Measurements from ENCODE around the gene OR2AT4. TPM values are rescaled to one million over a fixed set of nuclear protein-coding genes. Genes with fewer than 3 reads are reported as not detected.
"Not testable (repeated sequence)": the region's sequence is repeated elsewhere in the genome, so short reads cannot be mapped to it uniquely, and the experiment has no call there.

The OR2AT4 gene
- total RNA-seq, 2 donors from 2014 or later: 0.11 TPM; not detected in 1

GRCh38 chr11:75103380-75104026 is 6.8 kb upstream of the OR2AT4 start:
- 82% methylated on average over 5 of the region's 5 CpGs for WGBS
- intact Hi-C loops (cut with DNase I): no loop called here

GRCh38 chr11:75101424-75102128 is 4.9 kb upstream of the OR2AT4 start:
- Histone ChIP-seq H3K9me3 (no peaks in the 10 kb centered on the region), H3K4me3 (no peak overlapping the region), H3K4me1 (replicated peaks) (no peaks in the 10 kb centered on the region), H3K27me3 (replicated peaks; ENCODE audit: insufficient read depth) (no peaks in the 10 kb centered on the region), H3K27ac (no peak overlapping the region), H3K36me3 (no peaks in the 10 kb centered on the region)
- no peak for DNase-seq (ENCODE audit: low spot score)
- no peak for TF ChIP-seq POLR2A (IDR thresholded peaks at IDR 0.05)
- TF ChIP-seq POLR2AphosphoS5 (IDR thresholded peaks at IDR 0.05): no peak
- intact Hi-C loops (cut with DNase I): no loop called here
- WGBS: 82% methylated on average over 8 of the region's 8 CpGs

More at GRCh38 chr11:75103380-75104026, 6.8 kb upstream of the OR2AT4 start:
- no peaks in the 10 kb centered on the region for H3K36me3 ChIP-seq
- H3K4me1 ChIP-seq (replicated peaks): no peaks in the 10 kb centered on the region
- no peaks in the 10 kb centered on the region for H3K27me3 ChIP-seq (replicated peaks; ENCODE audit: insufficient read depth)
- no peak overlapping the region for H3K4me3 ChIP-seq
- no peak for DNase-seq (ENCODE audit: low spot score)
- no peak for TF ChIP-seq CTCF (IDR thresholded peaks at IDR 0.05)
- no peak for TF ChIP-seq POLR2AphosphoS5 (IDR thresholded peaks at IDR 0.05)
- no peak for TF ChIP-seq POLR2A (IDR thresholded peaks at IDR 0.05)
- H3K9me3 ChIP-seq: no peaks in the 10 kb centered on the region
- H3K27ac ChIP-seq: no peak overlapping the region

GRCh38 chr11:75100314-75100713 is 3.6 kb upstream of the OR2AT4 start:
- Histone ChIP-seq H3K4me3 (no peak overlapping the region), H3K9me3 (no peaks in the 10 kb centered on the region), H3K36me3 (no peaks in the 10 kb centered on the region), H3K4me1 (replicated peaks) (no peaks in the 10 kb centered on the region), H3K27me3 (replicated peaks; ENCODE audit: insufficient read depth) (no peaks in the 10 kb centered on the region), H3K27ac (no peak overlapping the region)
- TF ChIP-seq POLR2A (IDR thresholded peaks at IDR 0.05) (no peak), POLR2AphosphoS5 (IDR thresholded peaks at IDR 0.05) (no peak), CTCF (IDR thresholded peaks at IDR 0.05) (no peak)
- intact Hi-C loops (cut with DNase I): no loop called here
- whole genome bisulfite sequencing: 61% methylated on average over 3 of the region's 3 CpGs
- DNase-seq (ENCODE audit: low spot score): no peak

GRCh38 chr11:75099635-75100034 is 3.0 kb upstream of the OR2AT4 start:
- no peak overlapping the region for H3K27ac ChIP-seq
- H3K4me1 ChIP-seq (replicated peaks): no peaks in the 10 kb centered on the region
- no peak for DNase-seq (ENCODE audit: low spot score)
- H3K36me3 ChIP-seq: no peaks in the 10 kb centered on the region
- intact Hi-C loops (cut with DNase I): no loop called here
- TF ChIP-seq POLR2A (IDR thresholded peaks at IDR 0.05): no peak
- TF ChIP-seq CTCF (IDR thresholded peaks at IDR 0.05): no peak
- TF ChIP-seq POLR2AphosphoS5 (IDR thresholded peaks at IDR 0.05): no peak
- no peaks in the 10 kb centered on the region for H3K27me3 ChIP-seq (replicated peaks; ENCODE audit: insufficient read depth)
- 93% methylated on average over 1 of the region's 1 CpG for WGBS
- H3K9me3 ChIP-seq: no peaks in the 10 kb centered on the region
- no peak overlapping the region for H3K4me3 ChIP-seq

- H3K36me3 ChIP-seq; H3K27ac ChIP-seq; H3K9me3 ChIP-seq; intact Hi-C loops (cut with DNase I); H3K4me1 ChIP-seq (replicated peaks); DNase-seq (ENCODE audit: low spot score); H3K27me3 ChIP-seq (replicated peaks; ENCODE audit: insufficient read depth); H3K4me3 ChIP-seq: not testable (repeated sequence)
- WGBS: 90% methylated on average over 22 of the region's 22 CpGs
These were observed 2.3 kb upstream of the OR2AT4 start for GRCh38 chr11:75098835-75099439.

GRCh38 chr11:75098181-75098580 is 1.5 kb upstream of the OR2AT4 start:
- intact Hi-C loops (cut with DNase I): not testable (repeated sequence)
- WGBS: 98% methylated on average over 21 of the region's 21 CpGs

More at GRCh38 chr11:75098181-75098580, 1.5 kb upstream of the OR2AT4 start:
- H3K27ac ChIP-seq; DNase-seq (ENCODE audit: low spot score); H3K4me1 ChIP-seq (replicated peaks); H3K9me3 ChIP-seq; H3K4me3 ChIP-seq; H3K27me3 ChIP-seq (replicated peaks; ENCODE audit: insufficient read depth); H3K36me3 ChIP-seq: not testable (repeated sequence)
